A549 (cell line): Measurements from ENCODE around the gene C1orf167. TPM values are rescaled to one million over a fixed set of nuclear protein-coding genes. Genes with fewer than 3 reads are reported as not detected.

Source experiments
- ATAC-seq, 2 experiments: fragments of 200-7000 bp in 1 of 2; fragments of >200 bp in 1 of 2; cut with Nextera tagmentation in 1 of 2; cut with Tn5 transposase in 1 of 2; 3 replicates each; pipeline versions ENCODE4 v1.8.0 to v1.9.1; 2018 to 2020; ENCODE audit warnings: mild to moderate bottlenecking in 1 of 2, moderate library complexity in 1 of 2
- CTCF ChIA-PET: fragments of 300-600 bp; sonication (Branson Sonifier 250); formaldehyde crosslinking; extraction: SDS; loops from one replicate; lab custom pipeline; 2021; ENCODE audit warnings: antibody characterized with exemption, inconsistent platforms; lab: Yijun Ruan, JAX
- POLR2A ChIA-PET: fragments of 350-600 bp; formaldehyde crosslinking; extraction: SDS; loops from one replicate; lab custom pipeline; 2021; ENCODE audit warnings: antibody characterized with exemption, inconsistent platforms; lab: Yijun Ruan, JAX
- DNase-seq, 2 experiments: peaks; one replicate each; pipeline versions ENCODE4 v3.0.0 to v3.0.0-alpha.2; 2011 to 2016; ENCODE audit warnings: low read depth in 1 of 2, low spot score in 1 of 2
- FAIRE-seq: peaks from 2 replicates; lab custom pipeline; 2011; peaks lifted over from hg19 to GRCh38; lab: Jason Lieb, UNC
- H3K27ac ChIP-seq, 2 experiments: fragments of >200 bp; sonication (Bioruptor Twin); formaldehyde crosslinking; 3 replicates each; pipeline ENCODE4 v1.5.1; 2016 to 2017
- H3K4me1 ChIP-seq: fragments of >200 bp; sonication (Bioruptor Twin); formaldehyde crosslinking; 3 replicates; pipeline ENCODE4 v1.6.1; 2016
- H3K4me2 ChIP-seq: fragments of >200 bp; sonication (Bioruptor Twin); formaldehyde crosslinking; 3 replicates; pipeline ENCODE4 v1.6.1; 2016
- H3K4me3 ChIP-seq: fragments of >200 bp; sonication (Bioruptor Twin); formaldehyde crosslinking; 3 replicates; pipeline ENCODE4 v1.5.1; 2016
- H3K9me3 ChIP-seq: fragments of >200 bp; sonication (Bioruptor Twin); formaldehyde crosslinking; 3 replicates; pipeline ENCODE4 v1.6.1; 2016
- BCL3 ChIP-seq: fragments of >200 bp; sonication (Bioruptor Twin); formaldehyde crosslinking; IDR thresholded peaks from 3 replicates; pipeline ENCODE4 v1.6.1; 2016
- BHLHE40 ChIP-seq: IDR thresholded peaks from 2 replicates; pipeline ENCODE4 v1.6.1; 2012; ENCODE audit warnings: low read depth, low read length, inconsistent platforms
- CEBPB ChIP-seq, 2 experiments: fragments of >200 bp in 1 of 2; sonication (Bioruptor Twin) in 1 of 2; formaldehyde crosslinking in 1 of 2; IDR thresholded peaks; 2 replicates each; pipeline ENCODE4 v1.6.1; 2012 to 2016
- CHD4 ChIP-seq: fragments of 200-600 bp; sonication (generic); IDR thresholded peaks from 2 replicates; pipeline ENCODE4 v1.6.1; 2016; ENCODE audit warnings: antibody characterized with exemption, mild to moderate bottlenecking, borderline replicate concordance
- ELK1 ChIP-seq: fragments of 150-350 bp; IDR thresholded peaks from 2 replicates; pipeline ENCODE4 v1.6.1; 2014; ENCODE audit warnings: low read depth, mild to moderate bottlenecking, low read length
- FOXS1 ChIP-seq: fragments of 250-450 bp; sonication (Bioruptor Pico); IDR thresholded peaks from 2 replicates; pipeline ENCODE4 v1.5.0; 2020; ENCODE audit warnings: mild to moderate bottlenecking, moderate library complexity
- GATA3 ChIP-seq: IDR thresholded peaks from 2 replicates; pipeline ENCODE4 v1.6.1; 2012; ENCODE audit warnings: borderline replicate concordance
- HDAC2 ChIP-seq: fragments of 200-600 bp; sonication (generic); IDR thresholded peaks from 2 replicates; pipeline ENCODE4 v1.6.1; 2016
- HEYL ChIP-seq: fragments of 250-450 bp; sonication (Bioruptor Pico); IDR thresholded peaks from 2 replicates; pipeline ENCODE4 v1.8.0; 2021; ENCODE audit warnings: mild to moderate bottlenecking, moderate library complexity
- HOXA7 ChIP-seq: fragments of 250-450 bp; sonication (Bioruptor Pico); IDR thresholded peaks from 2 replicates; pipeline ENCODE4 v1.5.0; 2020; ENCODE audit warnings: mild to moderate bottlenecking, moderate library complexity
- HOXB5 ChIP-seq: fragments of 250-450 bp; sonication (Bioruptor Pico); IDR thresholded peaks from 2 replicates; pipeline ENCODE4 v1.5.0; 2020; ENCODE audit warnings: mild to moderate bottlenecking, moderate library complexity
- JUN ChIP-seq, 2 experiments: fragments of >200 bp; sonication (Bioruptor Twin); formaldehyde crosslinking; IDR thresholded peaks; 2 replicates in 1 of 2; 3 replicates in 1 of 2; pipeline ENCODE4 v1.6.1; 2016 to 2017
- JUNB ChIP-seq: fragments of >200 bp; sonication (Bioruptor Twin); formaldehyde crosslinking; IDR thresholded peaks from 2 replicates; pipeline ENCODE4 v1.6.1; 2016
- KDM5A ChIP-seq: fragments of 200-600 bp; sonication (generic); IDR thresholded peaks from 2 replicates; pipeline ENCODE4 v1.6.1; 2016; ENCODE audit warnings: antibody characterized with exemption, mild to moderate bottlenecking
- MAX ChIP-seq: IDR thresholded peaks from 2 replicates; pipeline ENCODE4 v1.6.1; 2012
- MYC ChIP-seq: IDR thresholded peaks from 2 replicates; pipeline ENCODE4 v1.6.1; 2012; ENCODE audit warnings: mild to moderate bottlenecking, inconsistent platforms, low read length, improper control_type of control experiment, borderline replicate concordance
- NFE2L2 ChIP-seq: fragments of 150-350 bp; conservative IDR thresholded peaks from 2 replicates; pipeline ENCODE4 v1.6.1; 2014; ENCODE audit warnings: low read length
- NPAS2 ChIP-seq: fragments of 250-450 bp; sonication (Bioruptor Pico); IDR thresholded peaks from 2 replicates; pipeline ENCODE4 v1.8.0; 2022; ENCODE audit warnings: mild to moderate bottlenecking, moderate library complexity, borderline replicate concordance
- PBX3 ChIP-seq: IDR thresholded peaks from 2 replicates; pipeline ENCODE4 v1.6.1; 2012
- PHF8 ChIP-seq: fragments of 200-600 bp; sonication (generic); IDR thresholded peaks from 2 replicates; pipeline ENCODE4 v1.6.1; 2016; ENCODE audit warnings: low read depth, mild to moderate bottlenecking, antibody characterized with exemption, moderate library complexity, borderline replicate concordance
- POLR2AphosphoS2 ChIP-seq: conservative IDR thresholded peaks from 2 replicates; pipeline ENCODE4 v1.6.1; 2012; ENCODE audit warnings: low read length, improper control_type of control experiment, inconsistent platforms
- RFX5 ChIP-seq: fragments of 450-650 bp; IDR thresholded peaks from 2 replicates; pipeline ENCODE4 v1.7.1; 2014; ENCODE audit warnings: antibody characterized with exemption, mild to moderate bottlenecking, moderate library complexity
- TFCP2L1 ChIP-seq: fragments of 250-450 bp; sonication (Bioruptor Pico); IDR thresholded peaks from 2 replicates; pipeline ENCODE4 v1.5.0; 2021; ENCODE audit warnings: mild to moderate bottlenecking
- TP53 ChIP-seq: fragments of 250-450 bp; sonication (Bioruptor Pico); IDR thresholded peaks from 2 replicates; pipeline ENCODE4 v1.5.0; 2021; ENCODE audit warnings: mild to moderate bottlenecking, moderate library complexity
- ZFP36 ChIP-seq: fragments of 450-650 bp; IDR thresholded peaks from 2 replicates; pipeline ENCODE4 v1.6.1; 2014; ENCODE audit warnings: borderline replicate concordance; ENCODE audit not compliant: partially characterized antibody
- ZNF302 ChIP-seq: fragments of 250-450 bp; sonication (Bioruptor Pico); IDR thresholded peaks from 2 replicates; pipeline ENCODE4 v1.9.0; 2021; ENCODE audit warnings: inconsistent platforms, mild to moderate bottlenecking, moderate library complexity
- ZSCAN20 ChIP-seq: fragments of 250-450 bp; sonication (Bioruptor Pico); IDR thresholded peaks from 2 replicates; pipeline ENCODE4 v1.8.0; 2022; ENCODE audit warnings: mild to moderate bottlenecking, moderate library complexity
- WGBS: methylation state at CpG from one replicate; pipeline ENCODE4 v1.1.6; 2017; ENCODE audit errors: missing lambda C conversion rate; 5-methylcytosine and 5-hydroxymethylcytosine counted together
- polyA plus RNA-seq, 4 experiments: library from polyadenylated mRNA; depleted of rRNA in 3 of 4; stranded (reverse); fragments of >200 nt; fragmentation: RNase III in 1 of 4; extraction: RNeasy Plus Mini Kit Qiagen cat#74134 plus additional on column Dnase treatment in 1 of 4; gene quantifications; 2 replicates in 3 of 4; 3 replicates in 1 of 4; pipeline ENCODE4 v1.2.3, GENCODE V29; 2011 to 2017

C1orf167 gene
- polyA plus RNA-seq, 2 of the 4 experiments (the other 2 are of a cell fraction) = not detected

GRCh38 chr1:11783556-11783955, 21.6 kb downstream of the C1orf167 start:
- FAIRE-seq = no peak
- CTCF ChIA-PET = interaction anchor here (1.4 to 4.7 kb wide), 3 partner anchors 9 to 22 kb away, joined by 5 to 26 read pairs (median 7); partner anchors contain the start of gene C1orf167

GRCh38 chr1:11784256-11784992, 22.4 kb downstream of the C1orf167 start:
- DNase-seq (no peak), FAIRE-seq (no peak), ATAC-seq (peak; percentile 6; a peak in 3 of 6 replicates)
- Histone ChIP-seq H3K9me3 (no peaks in the 10 kb centered on the region), H3K27ac (peak overlapping the region; percentile 38 to 77; a peak in 4 of 6 replicates), H3K4me3 (no peak overlapping the region; the same call in 2 of the 3 replicates), H3K4me1 (peaks cover 10% of the 10 kb centered on the region), H3K4me2 (peak overlapping the region; percentile 70)
- ChIA-PET CTCF (interaction anchor here (0.6 to 4.7 kb wide), 11 partner anchors 10 to 65 kb away, joined by 3 to 26 read pairs (median 5); partner anchors contain the start of gene C1orf167), POLR2A (no interaction called here)
- 73% methylated on average over 4 of the region's 21 CpGs for WGBS
- TF ChIP-seq FOXS1 (no peak), HEYL (CRISPR knock-in tag) (no peak), TP53 (no peak), MAX (no peak), MYC (no peak), BCL3 (no peak), GATA3 (no peak), TFCP2L1 (CRISPR knock-in tag) (no peak), ZFP36 (no peak), HOXA7 (no peak), ZSCAN20 (CRISPR knock-in tag) (no peak), KDM5A (no peak), CEBPB (IDR thresholded peaks at IDR 0.05) (no peak), BHLHE40 (no peak)

More at GRCh38 chr1:11783556-11783955, 21.6 kb downstream of the C1orf167 start:
- TF ChIP-seq HDAC2 (no peak), CEBPB (IDR thresholded peaks at IDR 0.05) (no peak), BCL3 (no peak), ELK1 (no peak), NPAS2 (CRISPR knock-in tag) (no peak), ZNF302 (no peak), PHF8 (no peak), PBX3 (no peak), JUN (IDR thresholded peaks at IDR 0.05) (no peak), TP53 (no peak), ZFP36 (no peak), FOXS1 (no peak), JUNB (no peak), CHD4 (no peak), RFX5 (no peak), NFE2L2 (no peak), TFCP2L1 (CRISPR knock-in tag) (no peak), KDM5A (no peak), HOXB5 (CRISPR knock-in tag) (no peak), POLR2AphosphoS2 (no peak)
- no peak overlapping the region for H3K4me3 ChIP-seq
- DNase-seq (no peak), ATAC-seq (no peak)
- H3K4me2 ChIP-seq = no peak overlapping the region
- peaks cover 10% of the 10 kb centered on the region for H3K4me1 ChIP-seq
- POLR2A ChIA-PET = no interaction called here
- H3K9me3 ChIP-seq = no peaks in the 10 kb centered on the region
- whole genome bisulfite sequencing = 79% methylated on average over 5 of the region's 6 CpGs
- no peak overlapping the region for H3K27ac ChIP-seq
